H9 (cell line): Measurements from ENCODE around the gene NFKB2. TPM values are rescaled to one million over a fixed set of nuclear protein-coding genes. Genes with fewer than 3 reads are reported as not detected.

Experiments
- DNase-seq: peaks from one replicate; pipeline ENCODE4 v3.0.0-alpha.2; 2017
- H2AFZ ChIP-seq: one replicate; pipeline ENCODE4 v1.6.1; 2013; ENCODE audit warnings: mild to moderate bottlenecking, low read length, control low read depth, moderate library complexity
- H2AK5ac ChIP-seq: 2 replicates; pipeline ENCODE4 v1.6.1; 2013; ENCODE audit warnings: low read length, control low read depth, mixed read lengths; ENCODE audit not compliant: insufficient read length
- H2BK120ac ChIP-seq: one replicate; pipeline ENCODE4 v1.6.1; 2013; ENCODE audit warnings: low read depth, mild to moderate bottlenecking, low read length, control low read depth, inconsistent platforms; ENCODE audit not compliant: poor library complexity, severe bottlenecking
- H2BK12ac ChIP-seq: 2 replicates; pipeline ENCODE4 v1.6.1; 2013; ENCODE audit warnings: low read length, control low read depth, mixed read lengths, low read depth; ENCODE audit not compliant: insufficient read length
- H2BK15ac ChIP-seq: 2 replicates; pipeline ENCODE4 v1.6.1; 2013; ENCODE audit warnings: low read depth, low read length, control low read depth
- H2BK20ac ChIP-seq: one replicate; pipeline ENCODE4 v1.6.1; 2013; ENCODE audit warnings: low read depth, mild to moderate bottlenecking, low read length, control low read depth, inconsistent platforms; ENCODE audit not compliant: poor library complexity, severe bottlenecking
- H2BK5ac ChIP-seq: 2 replicates; pipeline ENCODE4 v1.6.1; 2013; ENCODE audit warnings: low read length, control low read depth, mixed read lengths; ENCODE audit not compliant: insufficient read length
- H3K14ac ChIP-seq: 2 replicates; pipeline ENCODE4 v1.6.1; 2013; ENCODE audit warnings: low read length, control low read depth; ENCODE audit not compliant: insufficient read depth
- H3K18ac ChIP-seq: 2 replicates; pipeline ENCODE4 v1.6.1; 2013; ENCODE audit warnings: low read depth, mild to moderate bottlenecking, mixed read lengths, low read length, control low read depth; ENCODE audit not compliant: insufficient read length
- H3K23ac ChIP-seq: 2 replicates; pipeline ENCODE4 v1.6.1; 2013; ENCODE audit warnings: low read length, control low read depth, mixed read lengths, low read depth; ENCODE audit not compliant: insufficient read length
- H3K23me2 ChIP-seq: 2 replicates; pipeline ENCODE4 v1.6.1; 2013; ENCODE audit warnings: low read depth, mild to moderate bottlenecking, mixed read lengths, low read length, control low read depth; ENCODE audit not compliant: insufficient read length, poor library complexity, severe bottlenecking
- H3K27ac ChIP-seq: 2 replicates; pipeline ENCODE4 v1.5.1; 2013; ENCODE audit warnings: low read length, control low read depth, mixed read lengths, low read depth; ENCODE audit not compliant: insufficient read length
- H3K27me3 ChIP-seq: 2 replicates; pipeline ENCODE4 v1.6.1; 2013; ENCODE audit warnings: low read length, control low read depth, inconsistent platforms; ENCODE audit not compliant: insufficient read depth
- H3K4ac ChIP-seq: 2 replicates; pipeline ENCODE4 v1.6.1; 2013; ENCODE audit warnings: low read depth, mild to moderate bottlenecking, control low read depth, inconsistent platforms, low read length, moderate library complexity
- H3K4me1 ChIP-seq: 2 replicates; pipeline ENCODE4 v1.6.1; 2013; ENCODE audit warnings: low read length, control low read depth, inconsistent platforms; ENCODE audit not compliant: insufficient read depth
- H3K4me2 ChIP-seq: 2 replicates; pipeline ENCODE4 v1.6.1; 2013; ENCODE audit warnings: low read length, control low read depth, mixed read lengths; ENCODE audit not compliant: insufficient read length, insufficient read depth
- H3K56ac ChIP-seq: 2 replicates; pipeline ENCODE4 v1.6.1; 2013; ENCODE audit warnings: low read depth, mild to moderate bottlenecking, mixed read lengths, low read length, control low read depth; ENCODE audit not compliant: insufficient read length
- H3K79me1 ChIP-seq: 2 replicates; pipeline ENCODE4 v1.6.1; 2013; ENCODE audit warnings: low read depth, mild to moderate bottlenecking, moderate library complexity, low read length, control low read depth, inconsistent platforms; ENCODE audit not compliant: insufficient read depth, poor library complexity, severe bottlenecking
- H3K79me2 ChIP-seq: 2 replicates; pipeline ENCODE4 v1.6.1; 2013; ENCODE audit warnings: low read length, control low read depth, inconsistent platforms; ENCODE audit not compliant: insufficient read depth
- H3K9ac ChIP-seq: 2 replicates; pipeline ENCODE4 v1.6.1; 2013; ENCODE audit warnings: low read length, control low read depth, mixed read lengths; ENCODE audit not compliant: insufficient read length; ENCODE audit errors: extremely low read depth
- H3K9me3 ChIP-seq: one replicate; pipeline ENCODE4 v1.6.1; 2013; ENCODE audit warnings: low read depth, low read length, inconsistent platforms; ENCODE audit not compliant: control insufficient read depth
- H3T11ph ChIP-seq: one replicate; pipeline ENCODE4 v1.6.1; 2013; ENCODE audit warnings: mild to moderate bottlenecking, low read length, control low read depth, inconsistent platforms
- H4K20me1 ChIP-seq: one replicate; pipeline ENCODE4 v1.6.1; 2013; ENCODE audit not compliant: control insufficient read depth, insufficient read length, insufficient read depth
- H4K5ac ChIP-seq: 2 replicates; pipeline ENCODE4 v1.6.1; 2013; ENCODE audit warnings: low read depth, mild to moderate bottlenecking, mixed read lengths, low read length, control low read depth; ENCODE audit not compliant: insufficient read length
- H4K8ac ChIP-seq: replicated peaks from 2 replicates; pipeline ENCODE4 v1.6.1; 2013; ENCODE audit warnings: low read length, control low read depth, mixed read lengths, low read depth; ENCODE audit not compliant: insufficient read length
- H4K91ac ChIP-seq: 2 replicates; pipeline ENCODE4 v1.6.1; 2013; ENCODE audit warnings: low read depth, mild to moderate bottlenecking, moderate library complexity, mixed read lengths, low read length, control low read depth; ENCODE audit not compliant: insufficient read length
- H3K27ac Mint-ChIP-seq, 3 experiments: 2 replicates in 2 of 3; 3 replicates in 1 of 3; pipeline ENCODE4 v1.8.0; 2020 to 2021; ENCODE audit warnings: mixed read lengths in 3 of 3, mild to moderate bottlenecking in 1 of 3, moderate library complexity in 1 of 3
- H3K27me3 Mint-ChIP-seq: 2 replicates; pipeline ENCODE4 v1.8.0; 2021; ENCODE audit warnings: low read depth, mild to moderate bottlenecking, moderate library complexity, mixed read lengths
- H3K36me3 Mint-ChIP-seq, 3 experiments: 2 replicates in 2 of 3; 3 replicates in 1 of 3; pipeline ENCODE4 v1.8.0; 2020 to 2021; ENCODE audit warnings: low read depth in 3 of 3, mixed read lengths in 3 of 3; ENCODE audit not compliant: insufficient read depth in 1 of 3
- H3K4me1 Mint-ChIP-seq, 2 experiments: 2 replicates each; pipeline ENCODE4 v1.8.0; 2020; ENCODE audit warnings: mixed read lengths in 2 of 2
- H3K4me3 Mint-ChIP-seq, 2 experiments: 2 replicates in 1 of 2; 3 replicates in 1 of 2; pipeline ENCODE4 v1.8.0; 2020 to 2021; ENCODE audit warnings: mild to moderate bottlenecking in 2 of 2, mixed read lengths in 2 of 2, moderate library complexity in 1 of 2
- H3K9me3 Mint-ChIP-seq, 2 experiments: 2 replicates in 1 of 2; 3 replicates in 1 of 2; pipeline ENCODE4 v1.8.0; 2020; ENCODE audit warnings: mild to moderate bottlenecking in 2 of 2, mixed read lengths in 2 of 2, moderate library complexity in 1 of 2
- WGBS: extraction: QIAGEN DNeasy Blood & Tissue Kit; methylation state at CpG from one replicate; pipeline ENCODE4 v1.1.7; 2013; ENCODE audit warnings: missing lambda C conversion rate, low lambda C conversion rate, mixed read lengths; ENCODE audit not compliant: insufficient read length; ENCODE audit errors: extremely low coverage; 5-methylcytosine and 5-hydroxymethylcytosine counted together
- total RNA-seq: library from RNA; stranded (reverse); gene quantifications from 2 replicates; pipeline ENCODE4 v1.2.1, GENCODE V29; 2021
- TF ChIP-seq, protein P1 (sequence below): fragments of 200-600 bp; sonication (generic); conservative IDR thresholded peaks from 3 replicates; pipeline ENCODE4 v1.8.0; 2021; ENCODE audit warnings: antibody characterized with exemption, mild to moderate bottlenecking

NFKB2 gene
- total RNA-seq, 1 experiment from 2014 or later: 23.7 TPM

DNA sequence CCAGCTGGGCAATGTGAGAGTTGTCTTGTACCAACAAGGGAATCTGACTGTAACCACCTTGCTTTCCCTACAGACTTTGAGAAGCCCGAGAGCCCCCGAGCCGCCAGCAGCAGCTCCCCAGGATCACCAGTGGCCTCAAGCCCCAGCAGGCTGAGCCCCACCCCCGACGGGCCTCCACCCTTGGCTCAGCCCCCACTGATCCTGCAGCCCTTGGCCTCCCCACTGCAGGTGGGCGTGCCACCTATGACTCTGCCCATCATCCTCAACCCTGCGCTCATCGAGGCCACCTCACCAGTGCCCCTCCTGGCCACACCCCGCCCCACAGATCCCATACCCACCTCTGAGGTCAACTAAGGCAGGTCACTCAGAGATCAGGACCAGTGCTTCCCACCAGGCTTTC lies 13.5 kb upstream of the NFKB2 start:
- H3K18ac ChIP-seq: no peak overlapping the region
- no peak overlapping the region for H3K14ac ChIP-seq
- WGBS: no CpG with 5 or more reads among the region's 9 CpGs
- no peak overlapping the region for H2BK5ac ChIP-seq
- no peaks in the 10 kb centered on the region for H3K23me2 ChIP-seq
- H3K27ac ChIP-seq: no peak overlapping the region
- no peak overlapping the region for H3K56ac ChIP-seq
- H3K9ac ChIP-seq: no peak overlapping the region
- no peak overlapping the region for H2BK20ac ChIP-seq
- no peaks in the 10 kb centered on the region for H3K79me1 ChIP-seq
- H2BK15ac ChIP-seq: no peak overlapping the region
- no peak overlapping the region for H3K4me3 Mint-ChIP-seq
- no peak overlapping the region for H2AFZ ChIP-seq
- H4K91ac ChIP-seq: no peak overlapping the region
- no peaks in the 10 kb centered on the region for H3K9me3 ChIP-seq
- no peak overlapping the region for H3K23ac ChIP-seq
- H3T11ph ChIP-seq: no peak overlapping the region
- no peak overlapping the region for H2BK120ac ChIP-seq
- H3K27me3 ChIP-seq: no peaks in the 10 kb centered on the region
- no peaks in the 10 kb centered on the region for H4K20me1 ChIP-seq
- H3K27ac Mint-ChIP-seq: no peak overlapping the region
- no peak overlapping the region for H2AK5ac ChIP-seq
- H3K36me3 Mint-ChIP-seq: peaks cover 6 to 24% (median 12%) of the 10 kb centered on the region in 3 experiments
- no peak overlapping the region for H2BK12ac ChIP-seq
- H3K4me1 Mint-ChIP-seq: no peaks in the 10 kb centered on the region
- H3K4ac ChIP-seq: no peak overlapping the region
- TF ChIP-seq, protein P1, sequence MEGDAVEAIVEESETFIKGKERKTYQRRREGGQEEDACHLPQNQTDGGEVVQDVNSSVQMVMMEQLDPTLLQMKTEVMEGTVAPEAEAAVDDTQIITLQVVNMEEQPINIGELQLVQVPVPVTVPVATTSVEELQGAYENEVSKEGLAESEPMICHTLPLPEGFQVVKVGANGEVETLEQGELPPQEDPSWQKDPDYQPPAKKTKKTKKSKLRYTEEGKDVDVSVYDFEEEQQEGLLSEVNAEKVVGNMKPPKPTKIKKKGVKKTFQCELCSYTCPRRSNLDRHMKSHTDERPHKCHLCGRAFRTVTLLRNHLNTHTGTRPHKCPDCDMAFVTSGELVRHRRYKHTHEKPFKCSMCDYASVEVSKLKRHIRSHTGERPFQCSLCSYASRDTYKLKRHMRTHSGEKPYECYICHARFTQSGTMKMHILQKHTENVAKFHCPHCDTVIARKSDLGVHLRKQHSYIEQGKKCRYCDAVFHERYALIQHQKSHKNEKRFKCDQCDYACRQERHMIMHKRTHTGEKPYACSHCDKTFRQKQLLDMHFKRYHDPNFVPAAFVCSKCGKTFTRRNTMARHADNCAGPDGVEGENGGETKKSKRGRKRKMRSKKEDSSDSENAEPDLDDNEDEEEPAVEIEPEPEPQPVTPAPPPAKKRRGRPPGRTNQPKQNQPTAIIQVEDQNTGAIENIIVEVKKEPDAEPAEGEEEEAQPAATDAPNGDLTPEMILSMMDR: no peak
- H4K5ac ChIP-seq: no peak overlapping the region
- H4K8ac ChIP-seq: no peak overlapping the region
- H3K27me3 Mint-ChIP-seq: no peaks in the 10 kb centered on the region
- no peak overlapping the region for H3K4me2 ChIP-seq
- H3K79me2 ChIP-seq: no peaks in the 10 kb centered on the region
- H3K4me1 ChIP-seq: no peaks in the 10 kb centered on the region
- H3K9me3 Mint-ChIP-seq: no peaks in the 10 kb centered on the region
- no peak for DNase-seq
